Natural killer cell (primary cell): ENCODE results near the gene NAV2. TPM values are rescaled to one million over a fixed set of nuclear protein-coding genes. Genes with fewer than 3 reads are reported as not detected.

ENCODE experiments used
- ATAC-seq, 3 donors: fragments of 150-1000 bp in 2 of 3; fragments of 200-7000 bp in 1 of 3; cut with Tn5 transposase; 1 replicate in 1 of 3; 2 replicates in 2 of 3; pipeline ENCODE4 v1.10.0; 2021; ENCODE audit warnings: mild to moderate bottlenecking in 2 of 3, moderate library complexity in 2 of 3
- DNase-seq, 2 donors: peaks; one replicate each; pipeline versions ENCODE4 v3.0.0 to v3.0.0-alpha.2; 2013 to 2021; ENCODE audit warnings: mixed read lengths in 1 of 2
- H3K27ac ChIP-seq: one replicate; pipeline ENCODE4 v1.5.1; 2013; ENCODE audit warnings: mild to moderate bottlenecking, low read length
- H3K27me3 ChIP-seq: one replicate; pipeline ENCODE4 v1.6.1; 2013; ENCODE audit warnings: low read length; ENCODE audit not compliant: control insufficient read depth, insufficient read depth
- H3K36me3 ChIP-seq: one replicate; pipeline ENCODE4 v1.6.1; 2013; ENCODE audit warnings: low read length; ENCODE audit not compliant: control insufficient read depth, insufficient read depth
- H3K4me1 ChIP-seq: one replicate; pipeline ENCODE4 v1.6.1; 2013; ENCODE audit warnings: low read length; ENCODE audit not compliant: control insufficient read depth, insufficient read depth
- H3K4me3 ChIP-seq: one replicate; pipeline ENCODE4 v1.5.1; 2013; ENCODE audit warnings: low read length
- H3K9me3 ChIP-seq: one replicate; pipeline ENCODE4 v1.6.1; 2013; ENCODE audit warnings: low read length; ENCODE audit not compliant: control insufficient read depth, insufficient read depth
- H3K27ac Mint-ChIP-seq, 2 donors: one replicate each; pipeline ENCODE4 v1.8.0; 2022; ENCODE audit warnings: mild to moderate bottlenecking in 2 of 2, mixed read lengths in 2 of 2, moderate library complexity in 1 of 2
- H3K27me3 Mint-ChIP-seq, 2 donors: one replicate each; pipeline ENCODE4 v1.8.0; 2022; ENCODE audit warnings: low read depth in 2 of 2, mixed read lengths in 2 of 2
- H3K36me3 Mint-ChIP-seq: one replicate; pipeline ENCODE4 v1.8.0; 2022; ENCODE audit warnings: mixed read lengths
- H3K4me1 Mint-ChIP-seq, 2 donors: one replicate each; pipeline ENCODE4 v1.8.0; 2022; ENCODE audit warnings: mixed read lengths in 2 of 2
- H3K4me3 Mint-ChIP-seq: one replicate; pipeline ENCODE4 v1.8.0; 2022; ENCODE audit warnings: mild to moderate bottlenecking, moderate library complexity, mixed read lengths
- H3K9me3 Mint-ChIP-seq, 2 donors: one replicate each; pipeline ENCODE4 v1.8.0; 2022; ENCODE audit warnings: mixed read lengths in 2 of 2
- WGBS: methylation state at CpG from one replicate; pipeline ENCODE4 v1.1.7; 2013; ENCODE audit warnings: missing lambda C conversion rate; ENCODE audit not compliant: insufficient coverage; 5-methylcytosine and 5-hydroxymethylcytosine counted together
- intact Hi-C: fragments of 100-400 bp; cut with micrococcal nuclease; formaldehyde crosslinking; loops from one replicate; pipeline ENCODE4 v1.14.2; 2022
- total RNA-seq, 4 donors: library from RNA; stranded (reverse); fragments of 120-200 nt in 1 of 4; gene quantifications; one replicate each; pipeline versions ENCODE4 v1.2.3 to v1.2.4, GENCODE V29; 2013 to 2022
- TF ChIP-seq, protein P1 (sequence below): fragments of 200-600 bp; IDR thresholded peaks from one replicate; pipeline ENCODE4 v1.8.0; 2022; ENCODE audit warnings: antibody characterized with exemption

NAV2 gene
- total RNA-seq, 3 donors from 2014 or later (not counting 1 experiment from before 2014, with no cell fraction given), result 0.14 to 1.6 (median 0.43) TPM

DNA sequence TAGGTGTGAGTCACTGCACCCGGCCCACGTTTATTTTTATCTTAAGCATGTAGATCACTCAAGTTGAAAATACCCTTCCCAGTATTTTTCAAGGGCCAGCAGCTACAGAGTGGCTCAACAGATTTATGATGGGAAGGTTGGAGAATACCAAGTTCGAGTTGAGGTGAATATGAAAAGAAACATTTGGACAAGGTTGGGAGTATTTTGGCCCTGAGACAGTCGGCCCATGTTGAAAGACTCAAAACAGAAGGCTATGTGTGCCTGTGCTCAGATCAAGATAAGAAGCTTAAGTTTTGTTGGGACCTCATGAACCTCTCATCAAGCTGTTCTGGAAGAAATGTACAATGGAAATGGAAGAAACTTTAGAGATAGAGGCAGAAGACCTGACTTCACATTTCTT, 248.6 kb downstream of the NAV2 start:
- H3K4me1 Mint-ChIP-seq, result peaks cover 26% of the 10 kb centered on the region in 2 donors
- H3K27me3 Mint-ChIP-seq, result peaks cover 43 to 64% of the 10 kb centered on the region in 2 donors
- H3K4me3 ChIP-seq, result no peak overlapping the region
- ATAC-seq (no peak), DNase-seq (no peak)
- no peaks in the 10 kb centered on the region for H3K9me3 ChIP-seq
- TF ChIP-seq, protein P1, sequence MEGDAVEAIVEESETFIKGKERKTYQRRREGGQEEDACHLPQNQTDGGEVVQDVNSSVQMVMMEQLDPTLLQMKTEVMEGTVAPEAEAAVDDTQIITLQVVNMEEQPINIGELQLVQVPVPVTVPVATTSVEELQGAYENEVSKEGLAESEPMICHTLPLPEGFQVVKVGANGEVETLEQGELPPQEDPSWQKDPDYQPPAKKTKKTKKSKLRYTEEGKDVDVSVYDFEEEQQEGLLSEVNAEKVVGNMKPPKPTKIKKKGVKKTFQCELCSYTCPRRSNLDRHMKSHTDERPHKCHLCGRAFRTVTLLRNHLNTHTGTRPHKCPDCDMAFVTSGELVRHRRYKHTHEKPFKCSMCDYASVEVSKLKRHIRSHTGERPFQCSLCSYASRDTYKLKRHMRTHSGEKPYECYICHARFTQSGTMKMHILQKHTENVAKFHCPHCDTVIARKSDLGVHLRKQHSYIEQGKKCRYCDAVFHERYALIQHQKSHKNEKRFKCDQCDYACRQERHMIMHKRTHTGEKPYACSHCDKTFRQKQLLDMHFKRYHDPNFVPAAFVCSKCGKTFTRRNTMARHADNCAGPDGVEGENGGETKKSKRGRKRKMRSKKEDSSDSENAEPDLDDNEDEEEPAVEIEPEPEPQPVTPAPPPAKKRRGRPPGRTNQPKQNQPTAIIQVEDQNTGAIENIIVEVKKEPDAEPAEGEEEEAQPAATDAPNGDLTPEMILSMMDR, result no peak
- 83% methylated on average over 2 of the region's 4 CpGs for WGBS
- H3K27ac ChIP-seq, result no peak overlapping the region
- no peak overlapping the region for H3K27ac Mint-ChIP-seq
- no peaks in the 10 kb centered on the region for H3K36me3 ChIP-seq
- H3K9me3 Mint-ChIP-seq, result no peaks in the 10 kb centered on the region
- intact Hi-C loops, result no loop called here
- H3K4me3 Mint-ChIP-seq, result no peak overlapping the region
- peaks cover 9% of the 10 kb centered on the region for H3K27me3 ChIP-seq
- H3K4me1 ChIP-seq, result peaks cover 21% of the 10 kb centered on the region
- H3K36me3 Mint-ChIP-seq, result no peaks in the 10 kb centered on the region

DNA sequence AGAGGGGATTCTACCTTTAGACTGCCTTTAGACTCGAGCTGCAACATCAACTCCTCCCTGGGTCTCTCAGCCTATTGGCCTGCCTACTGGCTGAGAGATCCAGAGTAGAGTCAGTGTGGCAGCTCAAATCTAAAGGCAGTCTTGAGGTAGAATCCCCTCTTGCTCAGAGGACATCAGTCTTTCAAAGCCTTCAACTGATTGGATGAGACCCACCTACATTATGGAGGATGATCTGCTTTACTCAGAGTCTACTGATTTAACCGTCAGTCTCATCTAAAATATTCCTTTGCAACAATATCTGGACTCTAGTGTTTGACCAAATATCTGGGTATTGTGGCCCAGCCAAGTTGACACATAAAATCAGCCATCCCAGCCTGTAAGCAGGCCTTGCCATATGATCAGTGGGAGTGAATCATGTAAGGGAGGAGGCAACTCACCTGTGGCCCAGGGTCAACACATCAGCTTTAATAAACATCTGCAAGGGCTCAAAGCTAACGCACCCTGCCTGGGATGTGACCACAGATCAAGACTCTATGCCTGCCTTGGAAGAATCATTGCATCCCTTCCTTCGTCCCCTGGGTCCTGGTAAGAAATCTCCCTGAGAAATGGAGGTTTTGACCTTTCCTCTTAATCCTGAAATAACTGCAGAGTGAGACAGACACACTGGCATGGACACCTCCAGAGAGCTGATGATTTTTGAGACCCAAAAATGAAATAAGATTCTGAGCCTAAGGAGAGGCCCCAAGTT, 249.6 kb downstream of the NAV2 start:
- TF ChIP-seq, protein P1, result no peak
- H3K4me3 ChIP-seq, result no peak overlapping the region
- Mint-ChIP-seq H3K36me3 (no peaks in the 10 kb centered on the region), H3K27ac (no peak overlapping the region), H3K27me3 (peaks cover 47 to 73% of the 10 kb centered on the region in 2 donors), H3K9me3 (no peaks in the 10 kb centered on the region), H3K4me1 (peaks cover 33% of the 10 kb centered on the region in 2 donors), H3K4me3 (no peak overlapping the region)
- H3K27ac ChIP-seq, result no peak overlapping the region
- no peaks in the 10 kb centered on the region for H3K9me3 ChIP-seq
- peaks cover 9% of the 10 kb centered on the region for H3K27me3 ChIP-seq
- 92% methylated on average over 4 of the region's 4 CpGs for WGBS
- ATAC-seq, result no peak
- intact Hi-C loops, result no loop called here
- no peaks in the 10 kb centered on the region for H3K36me3 ChIP-seq
- no peak for DNase-seq
- peaks cover 21% of the 10 kb centered on the region for H3K4me1 ChIP-seq

DNA sequence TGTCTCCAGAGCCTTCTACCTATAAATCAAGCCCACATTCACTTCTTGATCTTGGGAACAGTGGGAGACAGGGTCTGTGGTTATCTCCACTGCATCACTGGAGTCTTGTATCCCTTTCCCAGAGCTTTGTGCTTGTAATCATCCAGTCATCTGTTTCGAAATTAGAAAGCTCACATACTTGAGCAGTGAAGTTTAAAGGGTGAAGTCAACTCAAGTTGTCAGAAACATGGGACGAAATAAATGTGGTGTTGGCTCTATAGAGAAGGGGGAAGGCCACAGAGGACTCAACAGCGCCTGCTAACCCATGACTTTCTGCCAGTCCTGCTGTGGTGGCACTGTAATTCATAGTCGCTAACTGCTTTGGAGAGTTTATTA, 250.2 kb downstream of the NAV2 start:
- Histone ChIP-seq H3K4me1 (peaks cover 21% of the 10 kb centered on the region), H3K27me3 (peaks cover 9% of the 10 kb centered on the region), H3K4me3 (no peak overlapping the region), H3K36me3 (no peaks in the 10 kb centered on the region), H3K9me3 (no peaks in the 10 kb centered on the region), H3K27ac (no peak overlapping the region)
- no peaks in the 10 kb centered on the region for H3K9me3 Mint-ChIP-seq
- peaks cover 33% of the 10 kb centered on the region in 2 donors for H3K4me1 Mint-ChIP-seq
- H3K36me3 Mint-ChIP-seq, result no peaks in the 10 kb centered on the region
- ATAC-seq (no peak), DNase-seq (no peak)
- H3K27me3 Mint-ChIP-seq, result peaks cover 48 to 73% of the 10 kb centered on the region in 2 donors
- intact Hi-C loops, result no loop called here
- 94% methylated on average over 4 of the region's 4 CpGs for WGBS
- TF ChIP-seq, protein P1, result no peak
- no peak overlapping the region for H3K27ac Mint-ChIP-seq
- H3K4me3 Mint-ChIP-seq, result no peak overlapping the region
